OCI-LY7 (cell line): ENCODE measurements around the gene PLCB2. TPM values are rescaled to one million over a fixed set of nuclear protein-coding genes. Genes with fewer than 3 reads are reported as not detected.

Experiments
- BruUV-seq: library from RNA; stranded (reverse); fragments of 400-500 nt; replicated peaks from 2 replicates; lab custom pipeline; 2021; lab: Mats Ljungman, UMichigan
- CTCF ChIA-PET: fragments of 300-600 bp; sonication (Branson Sonifier 250); formaldehyde crosslinking; loops from one replicate; lab custom pipeline; 2022; ENCODE audit warnings: antibody characterized with exemption; ENCODE audit not compliant: unreplicated experiment; lab: Charles Lee
- POLR2A ChIA-PET: fragments of 300-600 bp; sonication (Branson Sonifier 250); formaldehyde crosslinking; loops from one replicate; lab custom pipeline; 2022; ENCODE audit warnings: antibody characterized with exemption; lab: Charles Lee
- DNase-seq: peaks from one replicate; pipeline ENCODE4 v3.0.0-alpha.2; 2015; ENCODE audit warnings: low spot score
- H2AFZ ChIP-seq: fragments of 200-600 bp; sonication (generic), shearing (Covaris generic); 2 replicates; pipeline ENCODE4 v1.6.1; 2014; ENCODE audit warnings: mild to moderate bottlenecking, antibody characterized with exemption, low read length, moderate library complexity
- H3K27ac ChIP-seq: fragments of 200-600 bp; sonication (generic); 2 replicates; pipeline ENCODE4 v1.5.1; 2014; ENCODE audit warnings: mixed run types, low read depth, mild to moderate bottlenecking, moderate library complexity, low read length, inconsistent platforms; ENCODE audit not compliant: poor library complexity, severe bottlenecking
- H3K36me3 ChIP-seq: fragments of 200-600 bp; sonication (generic); 2 replicates; pipeline ENCODE4 v1.6.1; 2014; ENCODE audit warnings: mild to moderate bottlenecking, antibody characterized with exemption, low read length, moderate library complexity, mixed read lengths; ENCODE audit not compliant: insufficient read depth
- H3K4me1 ChIP-seq: fragments of 200-600 bp; sonication (generic); 2 replicates; pipeline ENCODE4 v1.5.1; 2014; ENCODE audit warnings: mild to moderate bottlenecking, low read length; ENCODE audit not compliant: insufficient read depth, poor library complexity, severe bottlenecking
- H3K4me2 ChIP-seq: fragments of 200-600 bp; sonication (generic); 2 replicates; pipeline ENCODE4 v1.6.1; 2014; ENCODE audit warnings: mild to moderate bottlenecking, low read length
- H3K4me3 ChIP-seq: fragments of 200-600 bp; sonication (generic); 2 replicates; pipeline ENCODE4 v1.5.1; 2014; ENCODE audit warnings: mild to moderate bottlenecking, low read depth, low read length; ENCODE audit not compliant: poor library complexity, severe bottlenecking
- H3K79me2 ChIP-seq: fragments of 200-600 bp; sonication (generic); 2 replicates; pipeline ENCODE4 v1.6.1; 2016; ENCODE audit warnings: low read depth, mild to moderate bottlenecking, low read length, moderate library complexity, mixed read lengths; ENCODE audit not compliant: insufficient read depth
- H3K9me2 ChIP-seq: fragments of 200-600 bp; sonication (generic); 2 replicates; pipeline ENCODE4 v1.6.1; 2016; ENCODE audit warnings: mild to moderate bottlenecking, low read length, mixed read lengths; ENCODE audit not compliant: insufficient read depth
- H3K9me3 ChIP-seq: fragments of 200-600 bp; sonication (generic); 2 replicates; pipeline ENCODE4 v1.6.1; 2014; ENCODE audit warnings: mild to moderate bottlenecking, mixed run types, low read length, mixed read lengths
- H4K20me1 ChIP-seq: fragments of 200-600 bp; sonication (generic); 2 replicates; pipeline ENCODE4 v1.6.1; 2014; ENCODE audit warnings: mild to moderate bottlenecking, antibody characterized with exemption, low read length, moderate library complexity, mixed read lengths; ENCODE audit not compliant: insufficient read depth
- EZH2phosphoT487 ChIP-seq: fragments of 200-600 bp; sonication (generic); IDR thresholded peaks from 2 replicates; pipeline ENCODE4 v1.6.1; 2018; ENCODE audit warnings: low read depth, borderline replicate concordance, mild to moderate bottlenecking, mixed run types, antibody characterized with exemption, low read length, moderate library complexity, mixed read lengths
- intact Hi-C: fragments of 100-400 bp; cut with micrococcal nuclease; formaldehyde crosslinking; loops from one replicate; pipeline ENCODE4 v1.10.0; 2022; ENCODE audit not compliant: unreplicated experiment
- total RNA-seq, 2 experiments: library from RNA; depleted of rRNA in 1 of 2; stranded (reverse); fragments of >200 nt in 1 of 2; shearing (Covaris generic) in 1 of 2; gene quantifications; 2 replicates each; pipeline ENCODE4 v1.2.3, GENCODE V29; 2014 to 2022
- TF ChIP-seq, protein P1 (sequence below): fragments of 200-600 bp; sonication (generic); conservative IDR thresholded peaks from 2 replicates; pipeline ENCODE4 v1.5.1; 2014; ENCODE audit warnings: mild to moderate bottlenecking, antibody characterized with exemption, low read length, moderate library complexity, mixed read lengths

The PLCB2 gene
- total RNA-seq, 2 experiments from 2014 or later: 9.6 TPM; not detected in 1

DNA sequence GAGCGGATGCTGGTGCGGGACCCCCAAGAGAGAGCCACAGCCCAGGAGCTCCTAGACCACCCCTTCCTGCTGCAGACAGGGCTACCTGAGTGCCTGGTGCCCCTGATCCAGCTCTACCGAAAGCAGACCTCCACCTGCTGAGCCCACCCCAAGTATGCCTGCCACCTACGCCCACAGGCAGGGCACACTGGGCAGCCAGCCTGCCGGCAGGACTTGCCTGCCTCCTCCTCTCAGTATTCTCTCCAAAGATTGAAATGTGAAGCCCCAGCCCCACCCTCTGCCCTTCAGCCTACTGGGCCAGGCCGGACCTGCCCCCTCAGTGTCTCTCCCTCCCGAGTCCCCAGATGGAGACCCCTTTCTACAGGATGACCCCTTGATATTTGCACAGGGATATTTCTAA lies 31.8 kb downstream of the PLCB2 start:
- Histone ChIP-seq H3K36me3 (no peaks in the 10 kb centered on the region; the same call in 1 of the 2 replicates), H2AFZ (no peak overlapping the region), H3K4me1 (peaks cover 13% of the 10 kb centered on the region), H3K9me2 (no peaks in the 10 kb centered on the region), H3K27ac (no peak overlapping the region), H3K4me3 (no peak overlapping the region), H4K20me1 (no peaks in the 10 kb centered on the region), H3K9me3 (no peaks in the 10 kb centered on the region), H3K4me2 (no peak overlapping the region), H3K79me2 (no peaks in the 10 kb centered on the region)
- intact Hi-C loops: no loop called here
- TF ChIP-seq, protein P1, sequence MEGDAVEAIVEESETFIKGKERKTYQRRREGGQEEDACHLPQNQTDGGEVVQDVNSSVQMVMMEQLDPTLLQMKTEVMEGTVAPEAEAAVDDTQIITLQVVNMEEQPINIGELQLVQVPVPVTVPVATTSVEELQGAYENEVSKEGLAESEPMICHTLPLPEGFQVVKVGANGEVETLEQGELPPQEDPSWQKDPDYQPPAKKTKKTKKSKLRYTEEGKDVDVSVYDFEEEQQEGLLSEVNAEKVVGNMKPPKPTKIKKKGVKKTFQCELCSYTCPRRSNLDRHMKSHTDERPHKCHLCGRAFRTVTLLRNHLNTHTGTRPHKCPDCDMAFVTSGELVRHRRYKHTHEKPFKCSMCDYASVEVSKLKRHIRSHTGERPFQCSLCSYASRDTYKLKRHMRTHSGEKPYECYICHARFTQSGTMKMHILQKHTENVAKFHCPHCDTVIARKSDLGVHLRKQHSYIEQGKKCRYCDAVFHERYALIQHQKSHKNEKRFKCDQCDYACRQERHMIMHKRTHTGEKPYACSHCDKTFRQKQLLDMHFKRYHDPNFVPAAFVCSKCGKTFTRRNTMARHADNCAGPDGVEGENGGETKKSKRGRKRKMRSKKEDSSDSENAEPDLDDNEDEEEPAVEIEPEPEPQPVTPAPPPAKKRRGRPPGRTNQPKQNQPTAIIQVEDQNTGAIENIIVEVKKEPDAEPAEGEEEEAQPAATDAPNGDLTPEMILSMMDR: no peak
- TF ChIP-seq EZH2phosphoT487: no peak
- CTCF ChIA-PET: no interaction called here
- BruUV-seq: no TSS peak
- POLR2A ChIA-PET: no interaction called here
- DNase-seq: no peak

DNA sequence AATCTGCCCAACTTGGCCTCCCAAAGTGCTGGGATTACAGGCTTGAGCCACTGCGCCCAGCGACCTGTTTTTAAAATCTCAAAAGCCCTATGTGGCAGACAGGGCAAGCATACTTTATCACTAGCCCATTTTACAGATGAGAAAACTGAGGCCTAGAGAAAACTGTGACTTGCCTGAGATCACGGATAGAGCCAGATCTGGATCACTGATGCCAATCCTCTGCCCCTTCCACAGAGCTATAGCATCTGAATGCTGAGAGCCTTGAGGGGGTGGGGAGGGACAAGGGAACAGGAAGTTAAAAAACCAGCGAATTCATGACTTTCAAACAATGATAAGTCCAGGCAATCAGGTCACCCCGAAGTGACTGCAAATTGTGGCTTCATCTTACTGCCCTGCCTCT lies 32.2 kb downstream of the PLCB2 start:
- ChIA-PET POLR2A (no interaction called here), CTCF (no interaction called here)
- no peak overlapping the region for H2AFZ ChIP-seq
- H4K20me1 ChIP-seq: no peaks in the 10 kb centered on the region
- H3K4me1 ChIP-seq: peaks cover 13% of the 10 kb centered on the region
- H3K36me3 ChIP-seq: no peaks in the 10 kb centered on the region; the same call in 1 of the 2 replicates
- H3K9me2 ChIP-seq: no peaks in the 10 kb centered on the region
- intact Hi-C loops: no loop called here
- no peak for TF ChIP-seq EZH2phosphoT487
- TF ChIP-seq, protein P1: no peak
- DNase-seq: no peak
- H3K27ac ChIP-seq: no peak overlapping the region
- no peak overlapping the region for H3K4me3 ChIP-seq
- BruUV-seq: no TSS peak
- no peak overlapping the region for H3K4me2 ChIP-seq
- no peaks in the 10 kb centered on the region for H3K79me2 ChIP-seq
- no peaks in the 10 kb centered on the region for H3K9me3 ChIP-seq

DNA sequence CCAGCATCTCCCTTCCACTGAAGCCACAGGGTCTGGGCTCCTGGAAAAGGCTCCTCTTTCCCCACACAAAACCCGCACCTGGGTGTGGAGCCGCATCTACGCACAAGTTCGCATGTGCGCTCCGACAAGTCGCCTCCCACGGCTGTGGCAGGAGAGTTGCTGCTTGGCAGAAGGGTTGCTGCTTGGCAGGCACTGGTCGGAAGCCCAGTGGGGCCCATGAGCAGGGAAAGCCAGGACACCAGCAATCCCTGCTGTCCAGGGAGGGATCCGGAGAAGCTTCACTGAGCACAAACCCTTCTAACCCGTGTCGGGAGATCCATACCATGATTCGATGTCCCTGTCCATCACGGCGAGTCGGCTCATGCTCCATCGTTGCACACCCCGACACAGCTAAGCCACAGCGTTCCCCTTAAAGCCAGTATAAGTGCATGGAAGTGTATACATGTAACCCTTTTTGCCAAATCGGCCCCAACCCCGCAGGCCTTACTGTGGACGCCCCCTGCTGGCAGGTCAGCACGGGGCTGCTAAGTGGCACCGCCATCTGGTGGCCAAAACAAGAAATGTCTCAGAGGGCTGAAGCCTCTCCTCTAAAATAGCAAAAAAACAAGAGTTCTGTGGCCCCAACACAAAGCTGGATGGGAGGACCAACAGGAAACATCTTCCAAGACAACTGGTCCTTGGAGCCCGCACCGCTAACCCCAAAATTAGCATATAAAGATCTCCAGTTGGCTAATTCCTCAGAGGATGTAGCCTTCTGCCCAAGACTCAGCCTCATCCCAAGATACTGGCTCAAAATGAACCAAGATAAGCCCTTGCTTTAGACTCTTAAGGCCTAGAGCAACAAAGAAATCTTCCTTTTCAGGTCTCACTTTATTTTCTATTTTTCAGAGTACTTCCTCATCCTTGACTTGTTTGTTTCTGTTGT lies 33.1 kb downstream of the PLCB2 start:
- no peaks in the 10 kb centered on the region for H3K79me2 ChIP-seq
- H3K4me2 ChIP-seq: no peak overlapping the region
- H3K9me3 ChIP-seq: no peaks in the 10 kb centered on the region
- H4K20me1 ChIP-seq: no peaks in the 10 kb centered on the region
- intact Hi-C loops: loop anchor here (1.0 to 5.0 kb wide), 5 partner anchors 57 to 487 kb away; partner anchors contain the start of gene BMF
- CTCF ChIA-PET: interaction anchor here (0.7 to 1.3 kb wide), 5 partner anchors 15 to 229 kb away, joined by 3 to 7 read pairs (median 4); no protein-coding TSS in a partner anchor
- no peak overlapping the region for H3K4me3 ChIP-seq
- no peak overlapping the region for H2AFZ ChIP-seq
- H3K4me1 ChIP-seq: peaks cover 13% of the 10 kb centered on the region
- H3K9me2 ChIP-seq: no peaks in the 10 kb centered on the region
- POLR2A ChIA-PET: no interaction called here
- no peak for TF ChIP-seq EZH2phosphoT487
- TF ChIP-seq, protein P1: peak; percentile 100
- BruUV-seq: no TSS peak
- no peaks in the 10 kb centered on the region; the same call in 1 of the 2 replicates for H3K36me3 ChIP-seq
- H3K27ac ChIP-seq: no peak overlapping the region
- peak; percentile 88 for DNase-seq
